ENCODE measurements around the gene PSENEN.

The PSENEN gene

GRCh38 chr19:35757749-35758608 lies 12.5 kb downstream of the PSENEN start, which contains the start of gene PROSER3:
Gene PROSER3 (plus strand): TSS chr19:35758176. CDS start chr19:35758216, 40 bp downstream.
- peak; percentile 98 for DNase-seq (ENCODE audit: low spot score)
- TF ChIP-seq CTCF (IDR thresholded peaks at IDR 0.05; ENCODE audit: borderline replicate concordance, control extremely low read depth, extremely low read depth, insufficient read depth, missing control alignments): no peak
- in situ Hi-C loops (cut with MboI; ENCODE audit: low sequenced_read_pairs, unreplicated experiment): no loop called here

- in situ Hi-C loops (cut with MboI; ENCODE audit: low sequenced_read_pairs, unreplicated experiment): no loop called here
- no peak for DNase-seq (ENCODE audit: low spot score)
- TF ChIP-seq CTCF (IDR thresholded peaks at IDR 0.05; ENCODE audit: borderline replicate concordance, control extremely low read depth, extremely low read depth, insufficient read depth, missing control alignments): no peak
These were observed 14.2 kb downstream of the PSENEN start for GRCh38 chr19:35759697-35760096.

GRCh38 chr19:35760711-35761349 lies 15.4 kb downstream of the PSENEN start:
- DNase-seq (ENCODE audit: low spot score): no peak
- in situ Hi-C loops (cut with MboI; ENCODE audit: low sequenced_read_pairs, unreplicated experiment): no loop called here
- TF ChIP-seq CTCF (IDR thresholded peaks at IDR 0.05; ENCODE audit: borderline replicate concordance, control extremely low read depth, extremely low read depth, insufficient read depth, missing control alignments): no peak

DNA sequence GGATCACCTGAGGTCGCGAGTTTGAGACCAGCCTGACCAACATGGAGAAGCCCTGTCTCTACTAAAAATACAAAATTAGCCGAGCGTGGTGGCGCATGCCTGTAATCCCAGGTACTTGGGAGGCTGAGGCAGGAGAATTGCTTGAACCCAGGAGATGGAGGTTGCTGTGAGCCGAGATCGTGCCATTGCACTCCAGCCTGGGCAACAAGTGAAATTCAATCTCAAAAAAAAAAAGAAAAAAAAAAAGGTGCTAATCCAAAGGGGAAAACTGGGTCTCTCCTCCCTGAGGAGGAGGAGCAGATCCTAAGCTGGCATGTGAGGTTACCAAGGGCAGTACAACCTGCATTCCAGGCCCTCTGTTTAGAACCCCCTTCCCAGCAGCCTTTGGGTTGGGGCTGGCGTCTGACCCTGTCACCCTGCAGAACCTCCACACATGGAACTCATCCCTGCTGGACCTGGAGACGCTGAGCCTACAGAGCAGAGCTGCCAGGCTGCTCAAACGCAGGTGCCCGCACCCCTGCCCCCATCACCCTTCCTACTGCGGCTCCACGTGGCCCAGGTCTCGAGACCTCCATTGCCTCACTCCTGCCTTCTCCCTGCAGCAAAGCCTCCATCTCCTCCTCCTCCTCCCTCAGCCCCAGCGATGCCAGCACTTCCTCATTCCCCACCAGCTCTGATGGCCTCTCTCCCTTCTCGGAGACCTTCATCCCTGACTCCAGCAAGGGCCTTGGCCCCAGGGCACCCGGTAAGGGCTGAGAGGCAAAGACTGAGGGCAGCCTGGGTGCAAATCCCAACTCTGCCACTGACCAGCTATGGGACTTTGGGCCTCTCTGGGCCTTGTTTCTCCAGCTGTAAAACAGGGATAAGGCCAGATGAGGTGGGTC lies 19.2 kb downstream of the PSENEN start:
- TF ChIP-seq CTCF (IDR thresholded peaks at IDR 0.05; ENCODE audit: borderline replicate concordance, control extremely low read depth, extremely low read depth, insufficient read depth, missing control alignments): no peak
- in situ Hi-C loops (cut with MboI; ENCODE audit: low sequenced_read_pairs, unreplicated experiment): no loop called here
- no peak for DNase-seq (ENCODE audit: low spot score)

- no peak for TF ChIP-seq CTCF (IDR thresholded peaks at IDR 0.05; ENCODE audit: borderline replicate concordance, control extremely low read depth, extremely low read depth, insufficient read depth, missing control alignments)
- no peak for DNase-seq (ENCODE audit: low spot score)
- in situ Hi-C loops (cut with MboI; ENCODE audit: low sequenced_read_pairs, unreplicated experiment): no loop called here
These were observed 21.2 kb downstream of the PSENEN start for GRCh38 chr19:35766571-35767104.
